OCI-LY3 (cell line): ENCODE results near the gene EIF3K.
"Not testable (repeated sequence)": the region's sequence is repeated elsewhere in the genome, so short reads cannot be mapped to it uniquely, and the experiment has no call there.

ENCODE experiments used
- H2AFZ ChIP-seq: fragments of 200-600, 300-600 bp; shearing (Covaris generic); 2 replicates; pipeline ENCODE4 v1.6.0; 2014; ENCODE audit warnings: antibody characterized with exemption, low read depth, low read length
- H3K27ac ChIP-seq: fragments of 200-600, 300-600 bp; sonication (generic); 2 replicates; pipeline ENCODE4 v1.5.1; 2014; ENCODE audit warnings: mild to moderate bottlenecking, low read length, moderate library complexity, mixed read lengths
- H3K27me3 ChIP-seq: fragments of 200-600, 300-600 bp; sonication (generic); 2 replicates; pipeline ENCODE4 v1.6.1; 2014; ENCODE audit warnings: low read depth, low read length, mixed read lengths
- H3K36me3 ChIP-seq: fragments of 200-600, 300-600 bp; sonication (generic); replicated peaks from 2 replicates; pipeline ENCODE3; 2014; ENCODE audit warnings: low read depth, low read length, mixed read lengths
- H3K4me1 ChIP-seq: fragments of 300-600, 200-600 bp; sonication (generic); 2 replicates; pipeline ENCODE4 v1.6.1; 2014; ENCODE audit warnings: low read length, mixed read lengths
- H3K4me2 ChIP-seq: fragments of 200-600, 300-600 bp; sonication (generic); 2 replicates; pipeline ENCODE4 v1.6.1; 2014; ENCODE audit warnings: low read length, mixed read lengths
- H3K4me3 ChIP-seq: fragments of 300-600, 200-600 bp; sonication (generic); 2 replicates; pipeline ENCODE4 v1.5.1; 2014; ENCODE audit warnings: antibody characterized with exemption, mild to moderate bottlenecking, low read length, moderate library complexity
- H3K79me2 ChIP-seq: fragments of 300-600, 200-600 bp; shearing (Covaris generic); 2 replicates; pipeline ENCODE4 v1.6.1; 2014; ENCODE audit warnings: mild to moderate bottlenecking, low read length, mixed read lengths
- H3K9ac ChIP-seq: fragments of 300-600, 200-600 bp; shearing (Covaris generic); 2 replicates; pipeline ENCODE4 v1.6.0; 2014; ENCODE audit warnings: mild to moderate bottlenecking, low read length, moderate library complexity
- H3K9me3 ChIP-seq: fragments of 200-600, 300-600 bp; shearing (Covaris generic); 2 replicates; pipeline ENCODE4 v1.6.1; 2014; ENCODE audit warnings: low read length, mixed read lengths; ENCODE audit not compliant: insufficient read depth
- H4K20me1 ChIP-seq: fragments of 200-600, 300-600 bp; sonication (generic); 2 replicates; pipeline ENCODE4 v1.6.1; 2016; ENCODE audit warnings: low read length, mixed read lengths; ENCODE audit not compliant: insufficient read depth
- EZH2phosphoT487 ChIP-seq: fragments of 200-600 bp; shearing (Covaris generic); IDR thresholded peaks from 2 replicates; pipeline ENCODE4 v1.6.1; 2018; ENCODE audit warnings: antibody characterized with exemption, mixed run types, low read depth
- TF ChIP-seq, protein P1 (sequence below): fragments of 200-600, 300-600 bp; sonication (generic); IDR thresholded peaks from 2 replicates; pipeline ENCODE4 v1.5.1; 2014; ENCODE audit warnings: antibody characterized with exemption, low read length, low read depth

The EIF3K gene

DNA sequence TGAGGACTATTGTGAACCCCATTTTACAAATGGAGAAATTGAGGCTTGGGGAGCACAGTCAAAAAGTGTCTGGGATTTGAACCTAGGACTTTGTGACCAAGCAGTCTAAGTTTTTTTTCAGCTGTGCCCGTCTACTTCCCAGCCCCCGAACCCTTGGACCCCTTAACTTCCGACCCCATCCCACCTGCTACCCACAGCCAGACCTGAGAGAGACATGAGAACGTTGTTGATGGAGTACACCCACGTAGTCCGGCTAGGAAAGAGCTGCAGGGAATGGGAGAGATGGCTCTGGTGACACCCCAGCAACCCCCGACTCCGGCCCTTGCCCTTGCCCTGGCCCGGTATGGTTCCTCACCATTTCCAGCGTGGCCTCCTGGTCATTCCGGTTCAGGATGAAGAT is 19.3 kb upstream of the EIF3K start:
- no peak for TF ChIP-seq EZH2phosphoT487
- TF ChIP-seq, protein P1, sequence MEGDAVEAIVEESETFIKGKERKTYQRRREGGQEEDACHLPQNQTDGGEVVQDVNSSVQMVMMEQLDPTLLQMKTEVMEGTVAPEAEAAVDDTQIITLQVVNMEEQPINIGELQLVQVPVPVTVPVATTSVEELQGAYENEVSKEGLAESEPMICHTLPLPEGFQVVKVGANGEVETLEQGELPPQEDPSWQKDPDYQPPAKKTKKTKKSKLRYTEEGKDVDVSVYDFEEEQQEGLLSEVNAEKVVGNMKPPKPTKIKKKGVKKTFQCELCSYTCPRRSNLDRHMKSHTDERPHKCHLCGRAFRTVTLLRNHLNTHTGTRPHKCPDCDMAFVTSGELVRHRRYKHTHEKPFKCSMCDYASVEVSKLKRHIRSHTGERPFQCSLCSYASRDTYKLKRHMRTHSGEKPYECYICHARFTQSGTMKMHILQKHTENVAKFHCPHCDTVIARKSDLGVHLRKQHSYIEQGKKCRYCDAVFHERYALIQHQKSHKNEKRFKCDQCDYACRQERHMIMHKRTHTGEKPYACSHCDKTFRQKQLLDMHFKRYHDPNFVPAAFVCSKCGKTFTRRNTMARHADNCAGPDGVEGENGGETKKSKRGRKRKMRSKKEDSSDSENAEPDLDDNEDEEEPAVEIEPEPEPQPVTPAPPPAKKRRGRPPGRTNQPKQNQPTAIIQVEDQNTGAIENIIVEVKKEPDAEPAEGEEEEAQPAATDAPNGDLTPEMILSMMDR = no peak
- Histone ChIP-seq H3K4me3 (no peak overlapping the region), H3K79me2 (no peaks in the 10 kb centered on the region), H3K4me2 (no peak overlapping the region), H3K27me3 (no peaks in the 10 kb centered on the region), H3K36me3 (peaks cover 44% of the 10 kb centered on the region), H3K9me3 (no peaks in the 10 kb centered on the region), H3K9ac (no peak overlapping the region), H3K4me1 (no peaks in the 10 kb centered on the region), H2AFZ (no peak overlapping the region), H4K20me1 (no peaks in the 10 kb centered on the region), H3K27ac (no peak overlapping the region)

- not testable (repeated sequence) for H3K9me3 ChIP-seq, H3K4me2 ChIP-seq, H4K20me1 ChIP-seq, H3K27me3 ChIP-seq, H3K4me1 ChIP-seq, H2AFZ ChIP-seq, H3K79me2 ChIP-seq, H3K27ac ChIP-seq, H3K9ac ChIP-seq, H3K4me3 ChIP-seq
- peaks cover 45% of the 10 kb centered on the region for H3K36me3 ChIP-seq
Observed at GRCh38 chr19:38602856-38603255, 16.1 kb upstream of the EIF3K start.

GRCh38 chr19:38606131-38606530 is 12.9 kb upstream of the EIF3K start:
- peaks cover 3% of the 10 kb centered on the region; the same call in 1 of the 2 replicates for H4K20me1 ChIP-seq
- H3K4me1 ChIP-seq = no peaks in the 10 kb centered on the region
- no peaks in the 10 kb centered on the region for H3K27me3 ChIP-seq
- no peak for TF ChIP-seq EZH2phosphoT487
- TF ChIP-seq, protein P1 = no peak
- no peak overlapping the region for H3K9ac ChIP-seq
- no peak overlapping the region for H3K4me3 ChIP-seq
- H3K4me2 ChIP-seq = no peak overlapping the region
- peaks cover 59% of the 10 kb centered on the region for H3K36me3 ChIP-seq
- no peak overlapping the region for H3K27ac ChIP-seq
- no peaks in the 10 kb centered on the region for H3K79me2 ChIP-seq
- H2AFZ ChIP-seq = no peak overlapping the region
- no peaks in the 10 kb centered on the region for H3K9me3 ChIP-seq

GRCh38 chr19:38614289-38614688 is 4.7 kb upstream of the EIF3K start:
- Histone ChIP-seq H3K79me2 (peaks cover 41% of the 10 kb centered on the region), H3K36me3 (peaks cover 49% of the 10 kb centered on the region), H3K4me1 (peaks cover 15% of the 10 kb centered on the region), H2AFZ (no peak overlapping the region), H3K27ac (no peak overlapping the region), H4K20me1 (peaks cover 4% of the 10 kb centered on the region; the same call in 1 of the 2 replicates), H3K4me3 (no peak overlapping the region), H3K9me3 (no peaks in the 10 kb centered on the region), H3K4me2 (no peak overlapping the region), H3K27me3 (no peaks in the 10 kb centered on the region), H3K9ac (no peak overlapping the region)
- TF ChIP-seq, protein P1 = no peak
